ENCODE data around the gene GALC.

- TF ChIP-seq CTCF (IDR thresholded peaks at IDR 0.05; ENCODE audit: borderline replicate concordance, extremely low read depth, low read length, poor library complexity, severe bottlenecking) (no peak), EZH2 (IDR thresholded peaks at IDR 0.05; ENCODE audit: borderline replicate concordance, low read depth, low read length, severe bottlenecking) (no peak)
These were observed 22.0 kb downstream of the GALC start for GRCh38 chr14:87971010-87971409.

Data from DND-41 (cell line).